Smooth muscle cell of the brain vasculature (primary cell): ENCODE results near the gene VTI1A.

Experiments
- DNase-seq: peaks from one replicate; pipeline ENCODE4 v3.0.0-alpha.2; 2012; ENCODE audit warnings: low read depth, low spot score

The VTI1A gene

GRCh38 chr10:112807013-112807412 lies 360.0 kb downstream of the VTI1A start:
- DNase-seq: no peak

GRCh38 chr10:112809736-112810135 lies 362.7 kb downstream of the VTI1A start:
- no peak for DNase-seq

- DNase-seq: no peak
Observed at GRCh38 chr10:112810711-112811151, 363.7 kb downstream of the VTI1A start.

- peak; percentile 66 for DNase-seq
Observed at GRCh38 chr10:112811741-112812551, 364.9 kb downstream of the VTI1A start.

GRCh38 chr10:112812586-112812985 lies 365.6 kb downstream of the VTI1A start:
- DNase-seq: no peak

GRCh38 chr10:112813866-112814591 lies 367.0 kb downstream of the VTI1A start:
- no peak for DNase-seq

- DNase-seq: no peak
Observed at GRCh38 chr10:112815269-112816032, 368.4 kb downstream of the VTI1A start.

DNA sequence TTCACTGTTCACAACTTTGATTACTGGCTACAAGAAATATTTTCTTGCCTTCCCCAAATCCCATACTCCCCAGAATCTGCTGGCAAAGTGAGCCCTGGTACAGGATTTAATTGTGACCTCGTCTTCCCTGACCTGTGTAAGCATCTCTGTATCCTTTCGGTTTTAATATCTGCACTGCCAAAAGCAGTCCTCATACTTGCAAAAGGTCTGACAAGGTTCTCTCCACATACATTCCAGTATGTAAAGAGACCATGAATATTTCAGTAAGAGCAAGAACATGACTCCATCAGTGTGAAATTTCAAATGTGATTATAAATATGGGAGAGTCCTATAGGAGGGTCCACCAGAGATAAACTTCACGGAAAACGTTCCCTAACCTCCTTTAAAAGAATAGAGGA lies 369.0 kb downstream of the VTI1A start:
- no peak for DNase-seq

GRCh38 chr10:112816891-112817290 lies 369.9 kb downstream of the VTI1A start:
- DNase-seq: no peak

GRCh38 chr10:112817981-112818777 lies 371.2 kb downstream of the VTI1A start:
- DNase-seq: no peak

GRCh38 chr10:112819231-112819630 lies 372.2 kb downstream of the VTI1A start:
- DNase-seq: no peak

GRCh38 chr10:112820320-112820719 lies 373.3 kb downstream of the VTI1A start:
- no peak for DNase-seq

GRCh38 chr10:112821038-112821437 lies 374.0 kb downstream of the VTI1A start:
- no peak for DNase-seq

GRCh38 chr10:112821663-112822062 lies 374.6 kb downstream of the VTI1A start:
- no peak for DNase-seq

DNA sequence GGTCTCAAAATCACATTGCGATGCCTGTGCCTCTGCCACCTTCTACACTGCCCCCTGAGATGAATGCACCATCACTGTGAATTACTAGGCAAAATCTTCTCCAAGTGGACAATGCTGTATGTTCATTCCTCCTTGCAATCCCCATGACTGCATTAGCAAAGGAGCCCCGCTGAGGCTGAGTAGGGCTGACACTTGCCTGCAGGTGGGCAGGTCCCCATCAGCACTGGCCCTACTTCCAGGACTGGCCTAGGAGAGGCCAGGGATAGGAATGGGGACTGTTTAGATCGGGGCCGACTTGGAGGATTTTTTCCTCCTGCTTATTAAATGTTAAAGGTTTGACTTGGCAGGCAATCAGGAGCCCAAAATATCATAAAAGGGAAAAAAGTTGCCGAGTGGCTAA lies 376.0 kb downstream of the VTI1A start:
- DNase-seq: no peak

DNA sequence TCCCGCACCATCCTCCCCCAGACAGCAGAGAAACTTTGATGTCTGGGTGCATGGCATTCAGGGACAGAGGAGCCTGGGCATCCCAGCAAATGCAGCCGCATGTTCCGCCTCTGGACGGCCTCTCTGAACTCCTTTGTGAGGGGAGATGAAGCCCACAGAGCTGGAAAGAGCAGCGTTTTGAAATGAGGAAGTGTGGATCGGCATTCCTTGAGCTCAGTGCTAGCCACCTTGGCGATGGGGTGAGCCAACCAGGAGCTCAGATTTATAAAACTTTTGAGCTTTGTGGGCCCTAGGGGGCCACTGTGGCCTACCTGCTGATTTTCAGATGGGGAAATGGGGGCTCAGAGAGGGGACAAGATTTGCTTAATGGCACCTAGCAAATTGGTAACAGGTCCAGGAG lies 376.6 kb downstream of the VTI1A start:
- no peak for DNase-seq

DNA sequence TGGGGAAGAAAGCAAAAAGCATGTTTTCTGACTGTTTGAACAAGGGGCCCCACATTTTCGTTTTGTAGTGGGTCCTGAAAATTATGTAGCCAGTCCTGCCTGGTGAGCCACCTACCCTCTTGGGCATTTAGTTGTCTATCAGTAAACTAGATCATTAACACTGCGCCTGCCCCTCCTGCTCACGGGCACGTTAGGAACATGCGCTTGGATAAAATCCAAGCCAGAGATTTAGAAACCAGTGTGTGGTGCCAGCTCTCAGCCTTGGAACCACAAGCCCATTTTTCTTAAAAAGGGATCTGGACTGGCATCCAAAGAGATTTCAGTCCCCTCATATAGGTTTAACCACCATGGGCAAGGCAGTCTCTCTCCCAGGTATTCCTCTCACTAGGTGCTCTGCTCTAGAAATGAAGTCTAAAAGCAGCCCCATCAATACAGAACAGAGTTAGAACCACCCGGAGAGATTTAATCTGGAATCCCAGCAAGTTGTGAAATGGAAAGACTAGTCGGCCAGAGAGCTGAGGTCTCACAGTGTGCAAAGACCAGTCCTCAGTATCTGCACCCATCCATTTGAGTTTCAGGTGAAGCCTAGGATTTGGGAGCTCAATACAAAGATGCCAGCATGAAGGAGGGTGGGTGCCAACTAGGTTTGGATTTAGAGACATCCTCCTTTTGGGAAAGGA lies 379.1 kb downstream of the VTI1A start:
- no peak for DNase-seq

DNA sequence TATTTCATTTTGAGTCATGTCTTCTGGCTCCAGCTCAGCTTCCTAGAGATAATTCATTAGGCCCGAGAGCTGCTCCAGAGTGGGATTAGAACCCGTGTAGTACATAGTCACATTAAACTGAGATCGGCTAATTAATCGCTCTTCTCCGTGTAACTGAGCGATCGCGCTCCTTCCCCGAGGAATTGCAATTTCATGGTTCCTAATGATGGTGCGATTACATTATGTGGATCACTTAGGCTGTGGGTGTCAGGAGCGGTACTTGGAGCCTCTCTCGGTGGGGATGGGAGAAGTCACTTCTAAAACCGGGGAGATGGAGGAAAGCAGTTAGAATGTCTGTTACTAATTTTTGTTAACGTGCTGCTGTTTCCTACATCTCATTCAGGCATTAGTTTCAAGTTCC lies 380.1 kb downstream of the VTI1A start:
- no peak for DNase-seq

DNA sequence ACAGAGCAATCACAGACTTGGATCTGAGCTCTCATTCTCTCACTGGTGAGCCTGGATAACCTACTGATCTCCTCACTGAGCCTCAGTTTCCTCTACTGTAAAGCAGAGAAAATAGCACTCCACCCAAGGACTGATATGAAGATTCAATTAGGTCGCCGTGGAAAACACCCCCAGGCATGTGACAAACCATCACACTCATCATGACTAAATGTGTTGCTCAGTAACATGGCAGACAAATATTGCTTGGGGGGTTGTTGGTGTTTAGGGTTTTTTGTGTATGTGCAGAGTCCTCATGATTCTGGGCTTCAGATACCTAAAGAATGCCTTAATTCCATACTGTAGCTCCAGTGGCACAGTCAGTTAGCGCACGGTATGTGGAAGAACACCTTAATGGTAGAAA lies 380.9 kb downstream of the VTI1A start:
- no peak for DNase-seq

- DNase-seq: no peak
Observed at GRCh38 chr10:112831859-112832258, 384.8 kb downstream of the VTI1A start.

DNA sequence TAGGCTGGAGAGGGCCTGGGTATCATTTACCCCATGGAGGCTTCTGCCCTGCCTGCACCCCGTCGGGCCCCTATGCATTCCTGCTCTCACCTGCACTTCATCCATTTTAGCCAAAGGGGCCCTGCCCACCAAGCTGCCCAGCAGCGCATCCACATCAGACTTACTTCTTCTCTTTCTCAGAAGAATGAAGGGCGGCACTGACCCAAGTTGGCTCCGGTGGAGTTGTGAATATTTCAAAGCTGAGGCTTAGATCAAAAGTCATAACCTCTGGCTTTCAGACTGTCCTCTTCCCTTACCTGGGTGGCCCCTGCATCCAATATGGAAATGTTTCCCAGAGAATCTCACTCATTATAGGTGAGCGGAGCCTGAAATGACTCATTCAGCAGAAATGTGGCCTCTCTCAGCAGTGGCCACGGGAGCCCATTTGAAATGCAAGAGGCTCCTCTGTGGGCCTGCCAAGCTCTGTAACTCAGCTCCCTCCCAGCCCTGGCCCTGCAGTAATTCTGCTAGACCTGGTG lies 385.4 kb downstream of the VTI1A start:
- DNase-seq: no peak
